NCI-H345 (cell line): ENCODE data around the gene THAP2.
A peak's percentile ranks its signal among the peaks of the same experiment; 100 is the strongest.
"Not testable (repeated sequence)": the region's sequence is repeated elsewhere in the genome, so short reads cannot be mapped to it uniquely, and the experiment has no call there.

ENCODE experiments used
- DNase-seq: peaks from one replicate; lab custom pipeline; 2025; lab: John Stamatoyannopoulos, UW

THAP2 gene

GRCh38 chr12:71662849-71663560 is 1.1 kb upstream of the THAP2 start:
- DNase-seq: peak; percentile 55

GRCh38 chr12:71664411-71665089 is 449 bp downstream of the THAP2 start:
- DNase-seq: no peak

DNA sequence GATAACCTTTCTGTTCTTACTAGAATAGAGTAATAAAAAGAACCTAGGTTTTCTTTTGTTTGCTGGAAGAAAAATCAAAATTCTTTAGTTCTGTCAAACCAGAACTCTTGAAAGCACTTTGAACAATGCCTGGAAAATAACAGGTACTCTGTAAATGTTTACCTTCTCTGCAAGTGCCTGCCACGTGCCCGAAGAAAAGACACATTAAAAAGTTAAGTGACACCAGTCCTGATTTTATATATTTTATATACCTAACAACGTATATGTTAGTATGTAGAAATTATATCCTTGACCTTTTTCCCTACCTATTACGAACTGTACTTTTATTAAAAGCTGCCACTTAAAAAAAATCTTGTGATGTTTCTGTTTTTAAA is 976 bp downstream of the THAP2 start:
- DNase-seq: peak; percentile 33

GRCh38 chr12:71666259-71666658 is 2.2 kb downstream of the THAP2 start:
- no peak for DNase-seq

GRCh38 chr12:71671311-71671710 is 7.2 kb downstream of the THAP2 start:
- no peak for DNase-seq

- DNase-seq: peak; percentile 46
These were observed 7.7 kb downstream of the THAP2 start for GRCh38 chr12:71671816-71672215.

DNA sequence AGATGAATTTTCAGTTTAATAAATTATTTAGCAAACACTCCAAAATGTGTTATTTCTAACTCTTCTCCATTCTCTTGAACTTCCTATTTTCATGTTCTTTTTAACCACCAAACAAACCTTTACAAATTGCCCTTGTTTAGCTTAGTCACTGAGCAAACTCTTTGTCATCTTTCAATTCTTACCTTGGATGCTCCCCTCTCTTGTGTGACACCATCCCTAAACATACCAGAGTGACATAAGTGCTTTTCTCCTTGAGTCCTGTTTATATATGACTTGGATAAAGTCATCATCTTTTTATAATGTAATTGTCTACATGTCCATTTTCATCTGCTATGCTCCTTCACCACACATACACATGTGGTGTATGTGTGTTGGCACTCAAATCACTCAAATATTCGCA is 18.4 kb downstream of the THAP2 start:
- DNase-seq: no peak

DNA sequence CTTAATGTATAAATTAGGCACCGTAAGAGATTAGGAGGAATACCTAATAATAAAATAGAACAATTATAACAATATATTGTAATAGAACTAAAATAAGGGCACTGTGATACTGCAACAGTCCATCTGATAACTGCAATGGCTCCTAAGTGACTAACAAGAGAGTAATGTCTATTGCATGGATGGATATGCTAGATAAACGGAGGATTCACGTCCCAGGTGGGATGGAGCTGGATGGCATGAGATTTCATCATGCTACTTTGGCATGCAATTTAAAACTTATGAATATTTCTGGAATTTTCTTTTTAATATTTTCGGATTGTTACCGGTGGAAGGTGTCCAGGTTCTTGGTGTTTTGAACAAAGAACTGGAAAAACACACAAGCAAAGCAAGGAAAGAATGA is 19.5 kb downstream of the THAP2 start:
- no peak for DNase-seq

DNA sequence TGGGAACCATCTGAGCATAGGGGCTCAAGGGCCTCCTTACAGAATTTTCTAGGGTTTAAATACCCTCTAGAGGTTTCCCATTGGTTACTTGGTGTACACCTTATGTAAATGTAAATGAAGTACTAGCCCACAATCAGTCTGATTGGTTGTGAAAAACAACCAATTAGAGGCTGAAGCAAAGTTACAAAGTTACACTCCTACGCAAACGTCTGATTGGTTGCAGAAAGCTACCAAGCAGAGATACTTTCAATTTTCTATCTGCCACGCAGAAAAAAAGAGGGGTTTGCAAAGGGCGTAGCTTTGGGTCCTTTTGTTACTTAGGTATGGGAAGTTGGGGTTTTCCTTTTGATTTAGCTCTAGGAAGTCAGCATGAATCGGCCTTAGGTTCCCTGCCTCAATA is 20.0 kb downstream of the THAP2 start:
- DNase-seq: no peak

- no peak for DNase-seq
These were observed 21.3 kb downstream of the THAP2 start for GRCh38 chr12:71685312-71685906.

DNA sequence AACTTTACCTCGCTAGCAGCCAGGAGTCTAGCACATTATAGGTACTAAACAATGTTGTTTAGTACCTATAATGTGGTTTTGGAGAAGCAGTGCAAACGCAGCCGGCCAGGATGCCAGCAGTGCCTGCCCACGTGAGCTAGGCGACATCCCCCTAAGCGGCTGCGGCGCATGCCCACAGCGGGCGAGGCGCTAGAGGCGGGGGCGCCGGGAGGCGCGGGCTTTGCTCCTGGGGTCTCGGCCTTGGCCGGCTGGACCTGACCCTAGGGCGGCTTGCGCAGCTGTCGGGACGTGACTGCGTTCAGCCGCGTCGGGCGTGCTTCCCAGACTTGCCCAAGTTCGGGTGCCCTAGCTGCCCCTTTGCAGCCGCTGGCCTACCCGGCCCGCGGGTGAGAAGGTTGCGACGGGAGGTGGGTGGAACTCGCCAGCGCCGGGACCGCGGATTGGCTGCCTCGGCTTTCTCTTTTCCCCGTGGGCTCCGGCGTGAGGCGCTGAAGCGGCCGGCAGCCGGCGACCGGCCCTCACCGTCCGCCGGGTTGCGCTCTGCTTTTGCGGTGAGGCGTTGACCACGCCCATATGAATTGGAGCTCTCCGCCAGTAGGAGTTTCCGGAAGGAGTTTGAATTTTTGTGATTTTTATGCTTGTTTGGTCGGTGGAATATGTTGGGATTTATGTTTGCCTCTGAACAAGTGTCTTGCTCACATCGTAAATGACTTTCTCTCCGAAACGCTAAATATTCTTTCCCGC is 22.0 kb downstream of the THAP2 start, which contains the start of gene TMEM19:
Gene TMEM19, plus strand, starts transcription at position 169 of the 744 bp plus-strand sequence. CDS start 599 bp downstream, outside the sequence.
- DNase-seq: peak; percentile 87

DNA sequence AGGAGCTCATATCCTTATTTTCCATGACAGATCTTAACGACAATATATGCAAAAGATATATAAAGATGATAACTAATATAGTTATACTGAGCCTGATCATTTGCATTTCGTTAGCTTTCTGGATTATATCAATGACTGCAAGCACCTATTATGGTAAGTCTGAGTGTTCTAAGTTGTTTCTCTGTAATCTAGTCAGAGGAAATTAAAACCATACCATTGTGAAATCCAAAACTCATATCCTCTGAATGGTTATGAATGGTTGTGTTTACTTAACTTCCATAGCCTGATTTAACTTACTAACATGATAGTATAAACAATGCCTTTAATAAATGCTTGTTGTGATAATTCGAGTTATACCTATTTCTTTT is 22.5 kb downstream of the THAP2 start:
- no peak for DNase-seq

DNA sequence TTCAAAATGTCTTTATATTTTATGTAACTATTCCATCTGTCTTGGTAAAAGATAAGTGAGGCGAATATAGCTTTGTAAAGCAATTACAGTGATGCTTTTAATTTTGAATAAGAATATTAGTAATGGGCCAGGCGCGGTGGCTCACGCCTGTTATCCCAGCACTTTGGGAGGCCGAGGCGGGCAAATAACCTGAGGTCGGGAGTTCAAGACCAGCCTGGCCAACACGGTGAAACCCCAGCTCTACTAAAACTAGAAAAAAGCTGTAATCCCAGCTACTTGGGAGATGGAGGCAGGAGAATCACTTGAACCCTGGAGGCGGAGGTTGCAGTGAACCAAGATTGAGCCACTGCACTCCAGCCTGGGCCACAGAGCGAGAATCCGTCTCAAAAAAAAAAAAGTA is 23.1 kb downstream of the THAP2 start:
- not testable (repeated sequence) for DNase-seq

- DNase-seq: no peak
These were observed 25.0 kb downstream of the THAP2 start for GRCh38 chr12:71688961-71689570.

GRCh38 chr12:71691504-71692129 is 27.5 kb downstream of the THAP2 start:
- DNase-seq: no peak

GRCh38 chr12:71693126-71693525 is 29.0 kb downstream of the THAP2 start:
- DNase-seq: no peak

GRCh38 chr12:71693651-71694050 is 29.6 kb downstream of the THAP2 start:
- DNase-seq: not testable (repeated sequence)

GRCh38 chr12:71694099-71694820 is 30.2 kb downstream of the THAP2 start:
- DNase-seq: no peak

- DNase-seq: no peak
These were observed 31.7 kb downstream of the THAP2 start for GRCh38 chr12:71695782-71696181.

GRCh38 chr12:71702181-71702580 is 38.1 kb downstream of the THAP2 start:
- DNase-seq: not testable (repeated sequence)

GRCh38 chr12:71702590-71702989 is 38.5 kb downstream of the THAP2 start:
- no peak for DNase-seq
